ENCODE results near the gene CRHR1.

The CRHR1 gene

GRCh38 chr17:45824901-45825492 lies 40.9 kb downstream of the CRHR1 start:
- DNase-seq: no peak

GRCh38 chr17:45825792-45826191 lies 41.7 kb downstream of the CRHR1 start:
- DNase-seq: no peak

GRCh38 chr17:45826919-45827588 lies 42.9 kb downstream of the CRHR1 start:
- DNase-seq: no peak

- DNase-seq: no peak
Measured at GRCh38 chr17:45828171-45828570, 44.1 kb downstream of the CRHR1 start.

- DNase-seq: no peak
Measured at GRCh38 chr17:45828582-45829133, 44.5 kb downstream of the CRHR1 start.

- DNase-seq: no peak
Measured at GRCh38 chr17:45833920-45834319, 49.8 kb downstream of the CRHR1 start.

- DNase-seq: no peak
Measured at GRCh38 chr17:45834471-45835396, 50.6 kb downstream of the CRHR1 start.

GRCh38 chr17:45835481-45835880 lies 51.4 kb downstream of the CRHR1 start:
- DNase-seq: no peak

GRCh38 chr17:45836047-45837044 lies 52.2 kb downstream of the CRHR1 start:
- DNase-seq: no peak

- no peak for DNase-seq
Measured at GRCh38 chr17:45837187-45837586, 53.1 kb downstream of the CRHR1 start.

- no peak for DNase-seq
Measured at GRCh38 chr17:45837603-45838002, 53.5 kb downstream of the CRHR1 start.

GRCh38 chr17:45838751-45839295 lies 54.7 kb downstream of the CRHR1 start:
- no peak for DNase-seq

GRCh38 chr17:45839442-45839841 lies 55.3 kb downstream of the CRHR1 start:
- no peak for DNase-seq

- no peak for DNase-seq
Measured at GRCh38 chr17:45841186-45841585, 57.1 kb downstream of the CRHR1 start.

- peak; percentile 77 for DNase-seq
Measured at GRCh38 chr17:45841883-45842525, 57.9 kb downstream of the CRHR1 start.

GRCh38 chr17:45843722-45844121 lies 59.6 kb downstream of the CRHR1 start:
- DNase-seq: no peak

- peak; percentile 14 for DNase-seq
Measured at GRCh38 chr17:45844695-45845375, 60.7 kb downstream of the CRHR1 start, which contains the start of gene SPPL2C. TSS of gene SPPL2C (plus strand) at chr17:45844881. CDS start at chr17:45844907, 26 bp downstream.

GRCh38 chr17:45845376-45846185 lies 61.5 kb downstream of the CRHR1 start:
- no peak for DNase-seq

- no peak for DNase-seq
Measured at GRCh38 chr17:45846223-45846622, 62.1 kb downstream of the CRHR1 start.

- DNase-seq: no peak
Measured at GRCh38 chr17:45846646-45847045, 62.5 kb downstream of the CRHR1 start.
